Pancreas (tissue), 10 donors: Measurements from ENCODE around the gene SYN1. TPM values are rescaled to one million over a fixed set of nuclear protein-coding genes. Genes with fewer than 3 reads are reported as not detected.

Experiments used
- ATAC-seq, 4 donors: fragments of 200-7000 bp; cut with Tn5 transposase; one replicate each; pipeline versions ENCODE4 v1.8.0 to v1.9.1; 2020; ENCODE audit warnings: mild to moderate bottlenecking in 4 of 4, moderate library complexity in 4 of 4
- DNase-seq, 6 donors: peaks; one replicate each; pipeline ENCODE4 v3.0.0-alpha.2; 2020
- FAIRE-seq: peaks from 2 replicates; lab custom pipeline; 2012; peaks lifted over from hg19 to GRCh38; lab: Jason Lieb, UNC
- H3K27ac ChIP-seq, 4 donors: fragments of 200-600 bp; sonication (generic); 1 replicate in 3 of 4; 2 replicates in 1 of 4; pipeline versions ENCODE4 v1.5.0 to v1.8.0; 2020
- H3K27me3 ChIP-seq, 4 donors: fragments of 200-600 bp; one replicate each; pipeline ENCODE4 v1.8.0; 2021
- H3K36me3 ChIP-seq, 3 donors: fragments of 200-600 bp; sonication (generic) in 1 of 3; one replicate each; pipeline versions ENCODE4 v1.5.0 to v1.8.0; 2020 to 2021
- H3K4me1 ChIP-seq, 3 donors: fragments of 200-600 bp; one replicate each; pipeline ENCODE4 v1.8.0; 2021
- H3K4me3 ChIP-seq, 4 donors: fragments of 200-600 bp; sonication (generic) in 2 of 4; one replicate each; pipeline versions ENCODE4 v1.5.0 to v1.8.0; 2020 to 2021
- H3K9me3 ChIP-seq, 4 donors: fragments of 200-600 bp; one replicate each; pipeline ENCODE4 v1.8.0; 2021
- CTCF ChIP-seq, 4 donors: fragments of 200-600 bp; sonication (generic) in 3 of 4; IDR thresholded peaks; one replicate each; pipeline versions ENCODE4 v1.5.0 to v1.8.0; 2021; ENCODE audit warnings: antibody characterized with exemption in 4 of 4
- WGBS, 2 donors: extraction: QIAGEN DNeasy Blood & Tissue Kit; methylation state at CpG; one replicate each; pipeline ENCODE4 v1.1.7; 2013; 5-methylcytosine and 5-hydroxymethylcytosine counted together
- intact Hi-C, 3 donors: fragments of 100-400 bp; cut with DNase I; formaldehyde crosslinking; loops; one replicate each; pipeline versions ENCODE4 v1.11.1 to v1.14.2; 2022
- polyA plus RNA-seq, 2 donors: library from polyadenylated mRNA; stranded (reverse); fragments of 200-250 nt; gene quantifications; one replicate each; pipeline ENCODE4 v1.2.3, GENCODE V29; 2013
- total RNA-seq, 6 donors: library from RNA; stranded (reverse); fragmentation: NEBNext Ultra II Directional in 4 of 6; extraction: Animal tissue kit (Norgen Biotek cat#: 25700) in 4 of 6; gene quantifications; one replicate each; pipeline versions ENCODE4 v1.2.1 to v1.2.4, GENCODE V29; 2021 to 2023
- donor health status: healthy with polysubstance abuse.
- donor health status: DM: no; HTN: no; CAD: no; lungs with moderate emphysema.
- donor health status: DM: no; HTN: no; CAD: no.
- donor health status: control.
- donor health status: control.
- donor health status: Bipolar disorder and iron deficiency.
- donor health status: DM: yes; HTN: yes; CAD: no.
- donor health status: DM: no; HTN: no; CAD: no.
- donor health status: DM: no; HTN: no; CAD: no.
- donor health status: DM: yes; HTN: yes; CAD: no.

SYN1 gene
- total and polyA plus RNA-seq, 8 donors = 0.47 to 10.3 (median 1.5) TPM

- ATAC-seq = no peak
- intact Hi-C loops = no loop called here
- H3K36me3 ChIP-seq = no peaks in the 10 kb centered on the region
- WGBS, 2 donors = 7 to 32% methylated on average over 8 of the region's 8 CpGs
- H3K4me1 ChIP-seq = peaks cover 0 to 5% (median 0%) of the 10 kb centered on the region in 3 donors
- H3K4me3 ChIP-seq = peak overlapping the region in 3 of 4 donors; percentile 22 to 50 (median 49)
- peak overlapping the region; percentile 93 to 98 (median 96) for H3K27ac ChIP-seq
- DNase-seq = no peak
- no peaks in the 10 kb centered on the region for H3K9me3 ChIP-seq
- peaks cover 0 to 6% (median 0%) of the 10 kb centered on the region in 4 donors for H3K27me3 ChIP-seq
- no peak for FAIRE-seq
- no peak for TF ChIP-seq CTCF (IDR thresholded peaks at IDR 0.05)
These were observed 39.7 kb upstream of the SYN1 start for GRCh38 chrX:47659421-47659726.

GRCh38 chrX:47658684-47659420 lies 39.2 kb upstream of the SYN1 start, which contains the start of gene UXT:
Gene UXT (minus strand): TSS chrX:47659180. CDS start chrX:47658927, 253 bp downstream.
- intact Hi-C loops = no loop called here

GRCh38 chrX:47658301-47658683 lies 38.6 kb upstream of the SYN1 start:
- H3K27ac ChIP-seq = peak overlapping the region; percentile 93 to 98 (median 96)
- FAIRE-seq = no peak
- no peaks in the 10 kb centered on the region for H3K36me3 ChIP-seq
- intact Hi-C loops = no loop called here
- H3K9me3 ChIP-seq = no peaks in the 10 kb centered on the region
- peaks cover 0 to 6% (median 0%) of the 10 kb centered on the region in 4 donors for H3K27me3 ChIP-seq
- H3K4me3 ChIP-seq = peak overlapping the region in 3 of 4 donors; percentile 26 to 50 (median 49)
- 2 to 37% methylated on average over 13 of the region's 13 CpGs for WGBS, 2 donors
- TF ChIP-seq CTCF (IDR thresholded peaks at IDR 0.05) = no peak
- peaks cover 0 to 5% (median 0%) of the 10 kb centered on the region in 3 donors for H3K4me1 ChIP-seq
- peak in 1 of 6 donors; percentile 87 for DNase-seq
- no peak for ATAC-seq

More at GRCh38 chrX:47658684-47659420, 39.2 kb upstream of the SYN1 start, which contains the start of gene UXT:
- TF ChIP-seq CTCF (IDR thresholded peaks at IDR 0.05) = no peak
- no peaks in the 10 kb centered on the region for H3K9me3 ChIP-seq
- ATAC-seq (peak; percentile 90 to 95 (median 92)), DNase-seq (peak; percentile 88 to 95 (median 90)), FAIRE-seq (peak; percentile 80)
- no peaks in the 10 kb centered on the region for H3K36me3 ChIP-seq
- H3K4me1 ChIP-seq = peaks cover 0 to 5% (median 0%) of the 10 kb centered on the region in 3 donors
- WGBS, 2 donors = 0 to 31% methylated on average over 50 to 54 of the region's 54 CpGs
- H3K4me3 ChIP-seq = peak within 1 kb of the TSS; percentile 22 to 50 (median 38)
- peaks cover 0 to 6% (median 0%) of the 10 kb centered on the region in 4 donors for H3K27me3 ChIP-seq
- H3K27ac ChIP-seq = peak within 1 kb of the TSS; percentile 93 to 98 (median 96)

GRCh38 chrX:47651043-47651905 lies 31.6 kb upstream of the SYN1 start:
- Histone ChIP-seq H3K9me3 (no peaks in the 10 kb centered on the region), H3K36me3 (no peaks in the 10 kb centered on the region), H3K27ac (peak overlapping the region; percentile 35 to 70 (median 49)), H3K4me3 (peak overlapping the region in 3 of 4 donors; percentile 4 to 45 (median 39)), H3K27me3 (no peaks in the 10 kb centered on the region), H3K4me1 (no peaks in the 10 kb centered on the region)
- peak; percentile 9 to 34 (median 26) for ATAC-seq
- no peak for FAIRE-seq
- WGBS, 2 donors = 12 to 41% methylated on average over 19 of the region's 19 CpGs
- intact Hi-C loops = no loop called here
- DNase-seq = no peak
- no peak for TF ChIP-seq CTCF (IDR thresholded peaks at IDR 0.05)
